HG02840 (cell line): ENCODE results near the gene MRPL50.

ENCODE experiments used
- ATAC-seq: cut with Tn5 transposase; IDR thresholded peaks from one replicate; pipeline ENCODE4 v1.9.1; 2021; ENCODE audit warnings: mild to moderate bottlenecking, moderate library complexity, moderate number of reproducible peaks; ENCODE audit not compliant: unreplicated experiment, low FRiP score

Gene MRPL50

GRCh38 chr9:101381118-101381517 lies 17.3 kb downstream of the MRPL50 start:
- ATAC-seq = no peak

- no peak for ATAC-seq
Observed at GRCh38 chr9:101380295-101380694, 18.1 kb downstream of the MRPL50 start.

GRCh38 chr9:101376111-101376848 lies 22.1 kb downstream of the MRPL50 start:
- ATAC-seq = no peak

- ATAC-seq = no peak
Observed at GRCh38 chr9:101375546-101375945, 22.9 kb downstream of the MRPL50 start.

- ATAC-seq = no peak
Observed at GRCh38 chr9:101372327-101373118, 25.9 kb downstream of the MRPL50 start.

GRCh38 chr9:101371813-101372212 lies 26.6 kb downstream of the MRPL50 start:
- ATAC-seq = no peak

GRCh38 chr9:101369884-101370531 lies 28.4 kb downstream of the MRPL50 start:
- no peak for ATAC-seq

- no peak for ATAC-seq
Observed at GRCh38 chr9:101369286-101369685, 29.1 kb downstream of the MRPL50 start.

GRCh38 chr9:101367323-101367722 lies 31.1 kb downstream of the MRPL50 start:
- ATAC-seq = no peak

- no peak for ATAC-seq
Observed at GRCh38 chr9:101366038-101366756, 32.2 kb downstream of the MRPL50 start.

- ATAC-seq = no peak
Observed at GRCh38 chr9:101365181-101365580, 33.2 kb downstream of the MRPL50 start.

GRCh38 chr9:101362450-101362849 lies 36.0 kb downstream of the MRPL50 start:
- ATAC-seq = no peak

- no peak for ATAC-seq
Observed at GRCh38 chr9:101360647-101361046, 37.8 kb downstream of the MRPL50 start.

- ATAC-seq = no peak
Observed at GRCh38 chr9:101359679-101360078, 38.7 kb downstream of the MRPL50 start.

- no peak for ATAC-seq
Observed at GRCh38 chr9:101356619-101357018, 41.8 kb downstream of the MRPL50 start.

GRCh38 chr9:101354765-101355708 lies 43.4 kb downstream of the MRPL50 start:
- ATAC-seq = no peak

GRCh38 chr9:101354143-101354764 lies 44.2 kb downstream of the MRPL50 start:
- no peak for ATAC-seq

GRCh38 chr9:101353683-101354082 lies 44.7 kb downstream of the MRPL50 start:
- ATAC-seq = no peak

- no peak for ATAC-seq
Observed at GRCh38 chr9:101352892-101353463, 45.4 kb downstream of the MRPL50 start.
